Measurements from ENCODE around the gene PAPPA.

DNA sequence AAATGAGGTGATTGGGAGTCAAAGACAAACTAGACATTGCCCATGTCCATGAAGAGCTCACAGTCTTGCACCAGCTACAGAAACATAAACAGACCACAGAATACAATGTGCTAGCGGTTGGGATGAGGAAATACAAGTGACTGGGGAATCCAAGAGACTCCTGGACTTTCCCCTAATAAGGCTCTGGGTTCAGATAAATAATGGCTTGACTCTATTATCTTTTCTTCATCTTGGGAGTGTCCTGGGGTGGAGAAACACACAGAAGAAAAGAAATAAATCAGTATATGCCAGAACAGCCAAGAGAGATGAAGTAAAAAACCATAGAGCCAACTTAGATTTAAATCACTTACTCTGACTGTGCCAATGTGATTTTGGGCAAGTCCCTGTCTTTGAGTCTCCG lies 227.8 kb downstream of the PAPPA start:
- TF ChIP-seq, protein P1, sequence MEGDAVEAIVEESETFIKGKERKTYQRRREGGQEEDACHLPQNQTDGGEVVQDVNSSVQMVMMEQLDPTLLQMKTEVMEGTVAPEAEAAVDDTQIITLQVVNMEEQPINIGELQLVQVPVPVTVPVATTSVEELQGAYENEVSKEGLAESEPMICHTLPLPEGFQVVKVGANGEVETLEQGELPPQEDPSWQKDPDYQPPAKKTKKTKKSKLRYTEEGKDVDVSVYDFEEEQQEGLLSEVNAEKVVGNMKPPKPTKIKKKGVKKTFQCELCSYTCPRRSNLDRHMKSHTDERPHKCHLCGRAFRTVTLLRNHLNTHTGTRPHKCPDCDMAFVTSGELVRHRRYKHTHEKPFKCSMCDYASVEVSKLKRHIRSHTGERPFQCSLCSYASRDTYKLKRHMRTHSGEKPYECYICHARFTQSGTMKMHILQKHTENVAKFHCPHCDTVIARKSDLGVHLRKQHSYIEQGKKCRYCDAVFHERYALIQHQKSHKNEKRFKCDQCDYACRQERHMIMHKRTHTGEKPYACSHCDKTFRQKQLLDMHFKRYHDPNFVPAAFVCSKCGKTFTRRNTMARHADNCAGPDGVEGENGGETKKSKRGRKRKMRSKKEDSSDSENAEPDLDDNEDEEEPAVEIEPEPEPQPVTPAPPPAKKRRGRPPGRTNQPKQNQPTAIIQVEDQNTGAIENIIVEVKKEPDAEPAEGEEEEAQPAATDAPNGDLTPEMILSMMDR (IDR thresholded peaks at IDR 0.05): no peak
- TF ChIP-seq POLR2AphosphoS5 (IDR thresholded peaks at IDR 0.05; ENCODE audit: low read depth, low read length) (no peak), FOXM1 (IDR thresholded peaks at IDR 0.05; ENCODE audit: low read depth) (no peak), USF2 (IDR thresholded peaks at IDR 0.05; ENCODE audit: borderline replicate concordance, low read depth, low read length) (no peak), SMC3 (IDR thresholded peaks at IDR 0.05; ENCODE audit: low read depth, low read length) (no peak), EP300 (IDR thresholded peaks at IDR 0.05; ENCODE audit: borderline replicate concordance in 1 of 2, low read depth in 1 of 2, low read length in 1 of 2) (no peak), RCOR1 (IDR thresholded peaks at IDR 0.05; ENCODE audit: low read length) (no peak)
- TF ChIP-seq, protein P2, sequence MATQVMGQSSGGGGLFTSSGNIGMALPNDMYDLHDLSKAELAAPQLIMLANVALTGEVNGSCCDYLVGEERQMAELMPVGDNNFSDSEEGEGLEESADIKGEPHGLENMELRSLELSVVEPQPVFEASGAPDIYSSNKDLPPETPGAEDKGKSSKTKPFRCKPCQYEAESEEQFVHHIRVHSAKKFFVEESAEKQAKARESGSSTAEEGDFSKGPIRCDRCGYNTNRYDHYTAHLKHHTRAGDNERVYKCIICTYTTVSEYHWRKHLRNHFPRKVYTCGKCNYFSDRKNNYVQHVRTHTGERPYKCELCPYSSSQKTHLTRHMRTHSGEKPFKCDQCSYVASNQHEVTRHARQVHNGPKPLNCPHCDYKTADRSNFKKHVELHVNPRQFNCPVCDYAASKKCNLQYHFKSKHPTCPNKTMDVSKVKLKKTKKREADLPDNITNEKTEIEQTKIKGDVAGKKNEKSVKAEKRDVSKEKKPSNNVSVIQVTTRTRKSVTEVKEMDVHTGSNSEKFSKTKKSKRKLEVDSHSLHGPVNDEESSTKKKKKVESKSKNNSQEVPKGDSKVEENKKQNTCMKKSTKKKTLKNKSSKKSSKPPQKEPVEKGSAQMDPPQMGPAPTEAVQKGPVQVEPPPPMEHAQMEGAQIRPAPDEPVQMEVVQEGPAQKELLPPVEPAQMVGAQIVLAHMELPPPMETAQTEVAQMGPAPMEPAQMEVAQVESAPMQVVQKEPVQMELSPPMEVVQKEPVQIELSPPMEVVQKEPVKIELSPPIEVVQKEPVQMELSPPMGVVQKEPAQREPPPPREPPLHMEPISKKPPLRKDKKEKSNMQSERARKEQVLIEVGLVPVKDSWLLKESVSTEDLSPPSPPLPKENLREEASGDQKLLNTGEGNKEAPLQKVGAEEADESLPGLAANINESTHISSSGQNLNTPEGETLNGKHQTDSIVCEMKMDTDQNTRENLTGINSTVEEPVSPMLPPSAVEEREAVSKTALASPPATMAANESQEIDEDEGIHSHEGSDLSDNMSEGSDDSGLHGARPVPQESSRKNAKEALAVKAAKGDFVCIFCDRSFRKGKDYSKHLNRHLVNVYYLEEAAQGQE (IDR thresholded peaks at IDR 0.05; ENCODE audit: low read depth, low read length): no peak
- TF ChIP-seq, protein P3, sequence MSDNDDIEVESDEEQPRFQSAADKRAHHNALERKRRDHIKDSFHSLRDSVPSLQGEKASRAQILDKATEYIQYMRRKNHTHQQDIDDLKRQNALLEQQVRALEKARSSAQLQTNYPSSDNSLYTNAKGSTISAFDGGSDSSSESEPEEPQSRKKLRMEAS (IDR thresholded peaks at IDR 0.05; ENCODE audit: low read depth): no peak
